Glutamatergic neuron (in vitro differentiated cells): ENCODE data around the gene ROBO1. TPM values are rescaled to one million over a fixed set of nuclear protein-coding genes. Genes with fewer than 3 reads are reported as not detected.

Source experiments
- DNase-seq: peaks from one replicate; pipeline ENCODE4 v3.0.0; 2022
- H3K27ac Mint-ChIP-seq: one replicate; pipeline ENCODE4 v1.8.0; 2020; ENCODE audit warnings: mild to moderate bottlenecking, mixed read lengths, inconsistent platforms; ENCODE audit not compliant: unreplicated experiment
- H3K27me3 Mint-ChIP-seq: one replicate; pipeline ENCODE4 v1.8.0; 2020; ENCODE audit warnings: mild to moderate bottlenecking, moderate library complexity, mixed read lengths, inconsistent platforms; ENCODE audit not compliant: unreplicated experiment
- H3K36me3 Mint-ChIP-seq: one replicate; pipeline ENCODE4 v1.8.0; 2020; ENCODE audit warnings: mild to moderate bottlenecking, mixed read lengths, inconsistent platforms; ENCODE audit not compliant: unreplicated experiment
- H3K4me1 Mint-ChIP-seq: one replicate; pipeline ENCODE4 v1.8.0; 2020; ENCODE audit warnings: mild to moderate bottlenecking, low read depth, mixed read lengths, inconsistent platforms; ENCODE audit not compliant: unreplicated experiment
- H3K4me3 Mint-ChIP-seq: one replicate; pipeline ENCODE4 v1.8.0; 2020; ENCODE audit warnings: mild to moderate bottlenecking, mixed read lengths, inconsistent platforms; ENCODE audit not compliant: unreplicated experiment
- H3K9me3 Mint-ChIP-seq: one replicate; pipeline ENCODE4 v1.8.0; 2020; ENCODE audit warnings: mild to moderate bottlenecking, moderate library complexity, mixed read lengths, inconsistent platforms; ENCODE audit not compliant: unreplicated experiment
- total RNA-seq: library from RNA; stranded (reverse); fragmentation: NEBNext Ultra II Directional; extraction: Animal tissue kit (Norgen Biotek cat#: 25700); gene quantifications from one replicate; pipeline ENCODE4 v1.2.1, GENCODE V29; 2021; ENCODE audit not compliant: unreplicated experiment
- TF ChIP-seq, protein P1 (sequence below): fragments of 200-600 bp; sonication (generic); IDR thresholded peaks from one replicate; pipeline ENCODE4 v1.5.0; 2021; ENCODE audit not compliant: partially characterized antibody, unreplicated experiment

Gene ROBO1
- total RNA-seq, 1 donor from 2014 or later = 505 TPM

DNA sequence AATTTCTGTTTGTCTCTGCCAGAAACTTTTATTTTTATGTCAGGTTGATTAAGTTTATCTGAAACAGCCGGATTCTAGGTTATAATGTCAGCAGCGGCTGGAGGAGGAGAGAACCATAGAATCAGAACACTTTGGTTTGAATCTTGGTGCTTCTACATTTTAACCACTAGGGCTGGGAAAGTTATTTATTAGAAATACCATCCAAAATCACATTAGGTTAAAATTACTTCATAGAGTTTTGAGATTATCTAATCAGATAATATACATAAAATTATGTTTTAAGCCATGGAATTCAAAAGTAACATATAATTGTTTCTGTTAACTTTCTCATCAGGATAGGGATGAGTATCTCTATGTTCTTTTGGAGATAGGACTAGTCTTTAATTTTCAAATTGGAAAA is 502.9 kb downstream of the ROBO1 start:
- H3K27ac Mint-ChIP-seq = no peak overlapping the region
- H3K27me3 Mint-ChIP-seq = peaks cover under 1% of the 10 kb centered on the region

DNA sequence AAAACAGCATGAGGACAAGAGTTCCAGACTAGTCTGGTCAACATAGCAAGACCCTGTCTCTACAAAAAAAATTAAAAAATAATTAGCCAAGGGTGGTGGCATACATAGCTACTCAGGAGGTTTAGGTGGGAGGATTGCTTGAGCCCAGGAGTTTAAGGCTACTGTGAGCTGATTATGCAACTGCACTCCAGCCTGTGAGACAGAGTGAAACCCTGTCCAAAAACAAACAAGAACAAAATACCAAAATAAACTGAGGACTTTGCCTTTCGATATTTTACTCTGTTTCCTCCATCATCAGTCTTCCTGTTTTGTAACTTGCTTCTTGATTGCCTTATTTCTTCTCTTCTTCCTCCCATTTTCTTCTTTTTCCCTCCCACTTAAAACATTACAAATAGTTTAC is 504.4 kb downstream of the ROBO1 start:
- H3K9me3 Mint-ChIP-seq = no peaks in the 10 kb centered on the region
- no peaks in the 10 kb centered on the region for H3K4me1 Mint-ChIP-seq
- TF ChIP-seq, protein P1, sequence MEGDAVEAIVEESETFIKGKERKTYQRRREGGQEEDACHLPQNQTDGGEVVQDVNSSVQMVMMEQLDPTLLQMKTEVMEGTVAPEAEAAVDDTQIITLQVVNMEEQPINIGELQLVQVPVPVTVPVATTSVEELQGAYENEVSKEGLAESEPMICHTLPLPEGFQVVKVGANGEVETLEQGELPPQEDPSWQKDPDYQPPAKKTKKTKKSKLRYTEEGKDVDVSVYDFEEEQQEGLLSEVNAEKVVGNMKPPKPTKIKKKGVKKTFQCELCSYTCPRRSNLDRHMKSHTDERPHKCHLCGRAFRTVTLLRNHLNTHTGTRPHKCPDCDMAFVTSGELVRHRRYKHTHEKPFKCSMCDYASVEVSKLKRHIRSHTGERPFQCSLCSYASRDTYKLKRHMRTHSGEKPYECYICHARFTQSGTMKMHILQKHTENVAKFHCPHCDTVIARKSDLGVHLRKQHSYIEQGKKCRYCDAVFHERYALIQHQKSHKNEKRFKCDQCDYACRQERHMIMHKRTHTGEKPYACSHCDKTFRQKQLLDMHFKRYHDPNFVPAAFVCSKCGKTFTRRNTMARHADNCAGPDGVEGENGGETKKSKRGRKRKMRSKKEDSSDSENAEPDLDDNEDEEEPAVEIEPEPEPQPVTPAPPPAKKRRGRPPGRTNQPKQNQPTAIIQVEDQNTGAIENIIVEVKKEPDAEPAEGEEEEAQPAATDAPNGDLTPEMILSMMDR = no peak
- H3K36me3 Mint-ChIP-seq = no peaks in the 10 kb centered on the region
- no peak overlapping the region for H3K4me3 Mint-ChIP-seq
- H3K27ac Mint-ChIP-seq = no peak overlapping the region
- no peaks in the 10 kb centered on the region for H3K27me3 Mint-ChIP-seq
- DNase-seq = no peak

More for the DNA sequence above, 502.9 kb downstream of the ROBO1 start:
- Mint-ChIP-seq H3K36me3 (no peaks in the 10 kb centered on the region), H3K4me3 (no peak overlapping the region), H3K9me3 (peaks cover under 1% of the 10 kb centered on the region), H3K4me1 (peaks cover 10% of the 10 kb centered on the region)
- no peak for DNase-seq
- TF ChIP-seq, protein P1 = peak; percentile 25

DNA sequence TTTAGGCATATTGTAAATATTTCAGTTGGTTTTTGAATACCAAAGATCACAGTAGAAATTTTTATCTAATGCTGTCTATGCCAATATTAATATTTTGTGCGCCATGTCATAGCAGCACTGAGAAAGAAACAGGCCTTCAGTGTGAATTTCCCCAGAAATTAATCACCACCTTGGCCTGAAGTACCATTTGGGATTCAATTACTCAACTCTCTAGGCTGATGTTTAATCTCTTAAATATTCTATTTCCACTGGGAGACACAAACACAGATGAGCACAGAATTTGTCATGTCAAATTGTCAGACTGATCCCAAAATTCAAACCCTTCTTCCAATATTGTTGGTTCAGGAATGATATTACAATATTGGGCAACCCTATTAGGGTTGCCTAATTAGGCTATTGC is 509.3 kb downstream of the ROBO1 start:
- no peaks in the 10 kb centered on the region for H3K27me3 Mint-ChIP-seq
- H3K9me3 Mint-ChIP-seq = no peaks in the 10 kb centered on the region
- H3K4me3 Mint-ChIP-seq = no peak overlapping the region
- no peak overlapping the region for H3K27ac Mint-ChIP-seq
- TF ChIP-seq, protein P1 = no peak
- peaks cover 8% of the 10 kb centered on the region for H3K4me1 Mint-ChIP-seq
- H3K36me3 Mint-ChIP-seq = no peaks in the 10 kb centered on the region
- no peak for DNase-seq

DNA sequence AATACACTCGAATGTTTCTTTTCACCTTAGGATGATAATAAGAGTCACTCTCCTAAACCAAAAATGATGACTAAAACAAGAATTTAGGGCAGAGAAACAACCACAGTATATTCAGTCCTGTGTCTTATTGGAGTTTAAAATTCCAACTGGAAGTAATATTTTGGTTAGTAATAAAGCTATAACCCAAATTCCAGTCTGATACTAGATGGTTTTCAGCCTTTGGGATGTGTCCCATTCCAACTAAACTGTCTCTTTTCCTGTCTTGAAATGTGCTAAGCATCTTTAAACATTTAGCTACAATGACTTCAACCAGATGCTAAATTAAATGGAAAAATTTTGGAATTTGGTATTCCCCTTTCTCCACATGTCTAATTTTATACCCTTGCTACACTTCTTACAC is 510.0 kb downstream of the ROBO1 start:
- no peaks in the 10 kb centered on the region for H3K27me3 Mint-ChIP-seq
- no peaks in the 10 kb centered on the region for H3K9me3 Mint-ChIP-seq
- no peak overlapping the region for H3K27ac Mint-ChIP-seq
- no peak overlapping the region for H3K4me3 Mint-ChIP-seq
- DNase-seq = no peak
- no peaks in the 10 kb centered on the region for H3K36me3 Mint-ChIP-seq
- peaks cover 8% of the 10 kb centered on the region for H3K4me1 Mint-ChIP-seq
- TF ChIP-seq, protein P1 = no peak

DNA sequence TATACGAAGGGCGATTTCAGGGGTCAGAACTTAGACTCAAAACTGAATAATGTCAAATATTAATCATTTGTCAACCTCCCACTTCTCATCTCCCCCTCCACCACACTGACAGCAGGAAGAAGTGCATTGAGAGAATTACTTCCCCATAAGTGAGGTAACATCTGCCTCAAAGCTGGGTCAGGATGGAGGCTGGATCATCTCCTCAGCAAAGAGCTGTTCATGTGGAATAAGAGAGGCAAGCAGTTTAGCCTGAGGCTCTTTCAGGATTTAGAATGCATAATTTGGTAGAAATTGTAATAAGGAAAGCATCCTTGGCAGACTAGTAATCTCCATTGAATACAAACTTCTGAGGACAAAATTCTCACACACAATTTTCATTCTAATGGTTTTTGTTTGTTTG is 512.1 kb downstream of the ROBO1 start:
- DNase-seq = no peak
- H3K4me1 Mint-ChIP-seq = peaks cover 8% of the 10 kb centered on the region
- H3K4me3 Mint-ChIP-seq = no peak overlapping the region
- H3K27me3 Mint-ChIP-seq = peaks cover 2% of the 10 kb centered on the region
- TF ChIP-seq, protein P1 = no peak
- no peaks in the 10 kb centered on the region for H3K9me3 Mint-ChIP-seq
- H3K36me3 Mint-ChIP-seq = no peaks in the 10 kb centered on the region
- no peak overlapping the region for H3K27ac Mint-ChIP-seq
